ENCODE measurements around the gene LIF.

DNA sequence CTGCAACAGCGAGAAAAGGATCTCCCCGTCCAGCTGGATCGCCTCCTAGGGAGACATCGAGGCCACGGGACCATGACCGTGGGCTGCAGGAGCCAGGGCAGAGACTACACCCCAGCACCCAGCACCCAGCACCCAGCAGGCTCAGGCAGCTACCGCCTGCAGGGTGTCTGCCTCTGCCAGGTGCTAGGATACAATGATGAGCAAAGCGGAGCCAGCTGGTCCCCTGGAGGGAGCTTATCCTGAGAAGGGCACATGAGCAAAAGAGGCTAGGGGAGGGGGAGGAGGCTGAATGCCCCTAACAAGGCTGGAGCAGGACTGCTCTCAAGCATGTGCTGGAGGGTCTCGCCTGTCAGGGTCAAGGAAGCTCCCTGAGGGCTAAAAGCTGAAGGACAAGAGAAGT is 47.5 kb upstream of the LIF start:
- TF ChIP-seq, protein P1, sequence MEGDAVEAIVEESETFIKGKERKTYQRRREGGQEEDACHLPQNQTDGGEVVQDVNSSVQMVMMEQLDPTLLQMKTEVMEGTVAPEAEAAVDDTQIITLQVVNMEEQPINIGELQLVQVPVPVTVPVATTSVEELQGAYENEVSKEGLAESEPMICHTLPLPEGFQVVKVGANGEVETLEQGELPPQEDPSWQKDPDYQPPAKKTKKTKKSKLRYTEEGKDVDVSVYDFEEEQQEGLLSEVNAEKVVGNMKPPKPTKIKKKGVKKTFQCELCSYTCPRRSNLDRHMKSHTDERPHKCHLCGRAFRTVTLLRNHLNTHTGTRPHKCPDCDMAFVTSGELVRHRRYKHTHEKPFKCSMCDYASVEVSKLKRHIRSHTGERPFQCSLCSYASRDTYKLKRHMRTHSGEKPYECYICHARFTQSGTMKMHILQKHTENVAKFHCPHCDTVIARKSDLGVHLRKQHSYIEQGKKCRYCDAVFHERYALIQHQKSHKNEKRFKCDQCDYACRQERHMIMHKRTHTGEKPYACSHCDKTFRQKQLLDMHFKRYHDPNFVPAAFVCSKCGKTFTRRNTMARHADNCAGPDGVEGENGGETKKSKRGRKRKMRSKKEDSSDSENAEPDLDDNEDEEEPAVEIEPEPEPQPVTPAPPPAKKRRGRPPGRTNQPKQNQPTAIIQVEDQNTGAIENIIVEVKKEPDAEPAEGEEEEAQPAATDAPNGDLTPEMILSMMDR (IDR thresholded peaks at IDR 0.05): no peak
- TF ChIP-seq POLR2A (IDR thresholded peaks at IDR 0.05) (no peak), EP300 (IDR thresholded peaks at IDR 0.05) (no peak), POLR2AphosphoS5 (IDR thresholded peaks at IDR 0.05) (no peak)

Measured in upper lobe of left lung (tissue), 4 donors.